CD14-positive monocyte (primary cell): ENCODE data around the gene CDS1. TPM values are rescaled to one million over a fixed set of nuclear protein-coding genes. Genes with fewer than 3 reads are reported as not detected.

ENCODE experiments used
- DNase-seq, 3 donors: peaks; one replicate each; pipeline ENCODE4 v3.0.0-alpha.2; 2011 to 2022
- H2AFZ ChIP-seq: 2 replicates; pipeline ENCODE4 v1.6.0; 2012; ENCODE audit warnings: mild to moderate bottlenecking, low read depth, low read length, inconsistent platforms; ENCODE audit not compliant: insufficient read depth, poor library complexity, severe bottlenecking
- H3K27ac ChIP-seq, 2 donors: 1 replicate in 1 of 2; 2 replicates in 1 of 2; pipeline ENCODE4 v1.5.1; 2012 to 2013; ENCODE audit warnings: low read length in 2 of 2, control low read depth in 1 of 2, inconsistent platforms in 1 of 2, low read depth in 1 of 2, mild to moderate bottlenecking in 1 of 2
- H3K27me3 ChIP-seq, 2 donors: one replicate each; pipeline versions ENCODE4 v1.6.0 to v1.6.1; 2011 to 2013; ENCODE audit warnings: low read length in 2 of 2; ENCODE audit not compliant: control insufficient read depth in 2 of 2, insufficient read depth in 2 of 2
- H3K36me3 ChIP-seq, 2 donors: replicated peaks in 1 of 2; 1 replicate in 1 of 2; 2 replicates in 1 of 2; pipeline versions ENCODE4 v1.5.1 to v1.6.1; 2012 to 2013; ENCODE audit warnings: low read length in 2 of 2, control low read depth in 1 of 2, inconsistent platforms in 1 of 2, mild to moderate bottlenecking in 1 of 2; ENCODE audit not compliant: insufficient read depth in 2 of 2, control insufficient read depth in 1 of 2
- H3K4me1 ChIP-seq, 2 donors: 1 replicate in 1 of 2; 2 replicates in 1 of 2; pipeline versions ENCODE4 v1.5.1 to v1.6.1; 2012 to 2013; ENCODE audit warnings: low read length in 2 of 2, control low read depth in 1 of 2, inconsistent platforms in 1 of 2, mild to moderate bottlenecking in 1 of 2, moderate library complexity in 1 of 2; ENCODE audit not compliant: insufficient read depth in 2 of 2, control insufficient read depth in 1 of 2
- H3K4me2 ChIP-seq: replicated peaks from 2 replicates; pipeline ENCODE3; 2012; ENCODE audit warnings: low read length, moderate library complexity, mild to moderate bottlenecking; ENCODE audit not compliant: poor library complexity, severe bottlenecking; ENCODE audit errors: extremely low read depth
- H3K4me3 ChIP-seq, 3 experiments: fragments of 200-600 bp in 1 of 3; sonication (generic) in 1 of 3; replicated peaks in 1 of 3; 1 replicate in 2 of 3; 2 replicates in 1 of 3; pipeline ENCODE4 v1.5.1; 2011 to 2013; ENCODE audit warnings: low read length in 3 of 3, mild to moderate bottlenecking in 3 of 3, control low read depth in 2 of 3, low read depth in 2 of 3, inconsistent platforms in 1 of 3, moderate library complexity in 1 of 3
- H3K79me2 ChIP-seq: 2 replicates; pipeline ENCODE4 v1.6.0; 2012; ENCODE audit warnings: mild to moderate bottlenecking, control low read depth, inconsistent platforms, low read length, moderate library complexity; ENCODE audit not compliant: insufficient read depth
- H3K9ac ChIP-seq: 2 replicates; pipeline ENCODE4 v1.6.0; 2017; ENCODE audit warnings: low read length, mild to moderate bottlenecking; ENCODE audit not compliant: insufficient read depth, poor library complexity, severe bottlenecking
- H3K9me3 ChIP-seq, 2 donors: replicated peaks in 1 of 2; 1 replicate in 1 of 2; 2 replicates in 1 of 2; pipeline versions ENCODE4 v1.5.1 to v1.6.1; 2012 to 2013; ENCODE audit warnings: low read length in 2 of 2, control low read depth in 1 of 2; ENCODE audit not compliant: control insufficient read depth in 1 of 2, insufficient read depth in 1 of 2
- H4K20me1 ChIP-seq: 2 replicates; pipeline ENCODE4 v1.6.0; 2012; ENCODE audit warnings: mild to moderate bottlenecking, low read length, control low read depth, moderate library complexity; ENCODE audit not compliant: insufficient read depth
- H3K27ac Mint-ChIP-seq, 7 donors: one replicate each; pipeline ENCODE4 v1.8.0; 2020; ENCODE audit warnings: mild to moderate bottlenecking in 7 of 7, mixed read lengths in 7 of 7, moderate library complexity in 6 of 7, inconsistent platforms in 2 of 7
- H3K27me3 Mint-ChIP-seq, 3 donors: one replicate each; pipeline ENCODE4 v1.8.0; 2021 to 2022; ENCODE audit warnings: low read depth in 3 of 3, mild to moderate bottlenecking in 3 of 3, mixed read lengths in 3 of 3, moderate library complexity in 3 of 3, inconsistent platforms in 1 of 3
- H3K36me3 Mint-ChIP-seq, 2 donors: one replicate each; pipeline ENCODE4 v1.8.0; 2020; ENCODE audit warnings: mixed read lengths in 2 of 2, inconsistent platforms in 1 of 2, mild to moderate bottlenecking in 1 of 2
- H3K4me1 Mint-ChIP-seq: one replicate; pipeline ENCODE4 v1.8.0; 2020; ENCODE audit warnings: mild to moderate bottlenecking, mixed read lengths
- H3K4me3 Mint-ChIP-seq, 2 donors: one replicate each; pipeline ENCODE4 v1.8.0; 2020; ENCODE audit warnings: mild to moderate bottlenecking in 2 of 2, mixed read lengths in 2 of 2, moderate library complexity in 1 of 2
- H3K9me3 Mint-ChIP-seq, 7 donors: one replicate each; pipeline ENCODE4 v1.8.0; 2020 to 2022; ENCODE audit warnings: mixed read lengths in 7 of 7, mild to moderate bottlenecking in 6 of 7, moderate library complexity in 6 of 7, inconsistent platforms in 2 of 7
- WGBS: methylation state at CpG from one replicate; pipeline ENCODE4 v1.1.5; 2013; ENCODE audit warnings: missing lambda C conversion rate; ENCODE audit not compliant: insufficient coverage; 5-methylcytosine and 5-hydroxymethylcytosine counted together
- intact Hi-C, 2 donors: fragments of 100-400 bp; cut with micrococcal nuclease; formaldehyde crosslinking; loops; one replicate each; pipeline versions ENCODE4 v1.15.0 to v1.15.1; 2023
- polyA plus RNA-seq, 3 donors: library from polyadenylated mRNA; depleted of rRNA in 1 of 3; unstranded in 2 of 3; stranded (reverse) in 1 of 3; fragments of 300-500 nt in 2 of 3; fragments of >200 nt in 1 of 3; fragmentation: Illumina TruSeq in 2 of 3; gene quantifications; 1 replicate in 2 of 3; 2 replicates in 1 of 3; pipeline ENCODE4 v1.2.3, GENCODE V29; 2012 to 2021
- small RNA-seq: library from RNA; depleted of rRNA; stranded (forward); fragments of <200 nt; gene quantifications from one replicate; pipeline ENCODE3, GENCODE V24; 2012; ENCODE audit warnings: low read depth; ENCODE audit not compliant: insufficient read length
- TF ChIP-seq, protein P1 (sequence below): fragments of 200-600 bp; IDR thresholded peaks from one replicate; pipeline ENCODE4 v1.8.0; 2022; ENCODE audit warnings: antibody characterized with exemption, mild to moderate bottlenecking

The CDS1 gene
- polyA plus RNA-seq, 3 donors, result 0.12 to 0.15 (median 0.13) TPM

DNA sequence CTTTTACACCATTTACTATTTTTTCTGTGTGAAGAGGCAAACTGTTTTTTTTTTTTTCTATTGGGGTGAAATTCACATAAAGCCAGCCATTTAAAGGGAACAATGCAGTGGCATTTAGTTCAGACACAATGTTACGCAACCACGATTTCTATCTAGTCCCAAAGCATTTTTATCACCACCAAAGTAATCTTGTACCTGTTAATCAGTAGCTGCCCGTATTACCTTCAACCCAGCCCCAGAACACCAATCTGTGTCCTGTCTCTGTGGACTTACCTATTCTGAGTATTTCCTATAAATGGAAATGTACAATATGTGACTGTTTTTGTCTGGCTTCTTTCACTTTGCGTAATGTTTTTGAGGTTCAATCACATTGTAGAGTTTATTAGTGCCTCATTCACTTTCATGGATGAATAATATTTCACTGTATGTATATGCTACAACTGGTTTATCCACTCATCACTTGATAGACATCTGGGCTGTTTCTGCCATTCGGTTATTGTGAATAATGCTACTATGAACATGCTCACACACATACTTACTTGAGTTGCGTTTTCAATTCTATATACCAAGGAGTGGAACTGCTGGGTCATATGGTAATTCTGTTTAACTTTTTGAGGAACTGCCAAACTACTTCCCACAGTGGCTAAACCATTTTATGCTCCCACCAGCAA lies 116.2 kb downstream of the CDS1 start:
- no peaks in the 10 kb centered on the region for H3K27me3 Mint-ChIP-seq
- TF ChIP-seq, protein P1, sequence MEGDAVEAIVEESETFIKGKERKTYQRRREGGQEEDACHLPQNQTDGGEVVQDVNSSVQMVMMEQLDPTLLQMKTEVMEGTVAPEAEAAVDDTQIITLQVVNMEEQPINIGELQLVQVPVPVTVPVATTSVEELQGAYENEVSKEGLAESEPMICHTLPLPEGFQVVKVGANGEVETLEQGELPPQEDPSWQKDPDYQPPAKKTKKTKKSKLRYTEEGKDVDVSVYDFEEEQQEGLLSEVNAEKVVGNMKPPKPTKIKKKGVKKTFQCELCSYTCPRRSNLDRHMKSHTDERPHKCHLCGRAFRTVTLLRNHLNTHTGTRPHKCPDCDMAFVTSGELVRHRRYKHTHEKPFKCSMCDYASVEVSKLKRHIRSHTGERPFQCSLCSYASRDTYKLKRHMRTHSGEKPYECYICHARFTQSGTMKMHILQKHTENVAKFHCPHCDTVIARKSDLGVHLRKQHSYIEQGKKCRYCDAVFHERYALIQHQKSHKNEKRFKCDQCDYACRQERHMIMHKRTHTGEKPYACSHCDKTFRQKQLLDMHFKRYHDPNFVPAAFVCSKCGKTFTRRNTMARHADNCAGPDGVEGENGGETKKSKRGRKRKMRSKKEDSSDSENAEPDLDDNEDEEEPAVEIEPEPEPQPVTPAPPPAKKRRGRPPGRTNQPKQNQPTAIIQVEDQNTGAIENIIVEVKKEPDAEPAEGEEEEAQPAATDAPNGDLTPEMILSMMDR, result no peak
- Histone ChIP-seq H3K9me3 (no peaks in the 10 kb centered on the region), H3K4me1 (no peaks in the 10 kb centered on the region), H2AFZ (no peak overlapping the region), H3K79me2 (no peaks in the 10 kb centered on the region), H3K4me2 (no peak overlapping the region), H3K4me3 (no peak overlapping the region), H3K9ac (no peak overlapping the region), H3K36me3 (peaks cover 85 to 94% of the 10 kb centered on the region in 2 donors), H4K20me1 (no peaks in the 10 kb centered on the region), H3K27me3 (no peaks in the 10 kb centered on the region), H3K27ac (peak overlapping the region in 1 of 2 donors; percentile 54)
- DNase-seq, result no peak
- peaks cover 0 to 4% (median 0%) of the 10 kb centered on the region in 7 donors for H3K9me3 Mint-ChIP-seq
- H3K4me3 Mint-ChIP-seq, result no peak overlapping the region
- peak overlapping the region in 2 of 7 donors; percentile 4 to 57 for H3K27ac Mint-ChIP-seq
- intact Hi-C loops, result no loop called here
- WGBS, result no CpG with 5 or more reads among the region's 6 CpGs
- H3K36me3 Mint-ChIP-seq, result peaks cover 83 to 86% of the 10 kb centered on the region in 2 donors
- peaks cover 7% of the 10 kb centered on the region for H3K4me1 Mint-ChIP-seq

Small RNAs within 50 kb of the gene (small RNA-seq; reads per million reads assigned to genes)
- gene RN7SL552P, result not detected
- not detected for gene RPL3P13

Other genes with a start within 250 kb of the CDS1 start
- not detected for gene NKX6-1, start 83.8 kb upstream of the CDS1 start, polyA plus RNA-seq